ENCODE data around the gene PELI2.

PELI2 gene

DNA sequence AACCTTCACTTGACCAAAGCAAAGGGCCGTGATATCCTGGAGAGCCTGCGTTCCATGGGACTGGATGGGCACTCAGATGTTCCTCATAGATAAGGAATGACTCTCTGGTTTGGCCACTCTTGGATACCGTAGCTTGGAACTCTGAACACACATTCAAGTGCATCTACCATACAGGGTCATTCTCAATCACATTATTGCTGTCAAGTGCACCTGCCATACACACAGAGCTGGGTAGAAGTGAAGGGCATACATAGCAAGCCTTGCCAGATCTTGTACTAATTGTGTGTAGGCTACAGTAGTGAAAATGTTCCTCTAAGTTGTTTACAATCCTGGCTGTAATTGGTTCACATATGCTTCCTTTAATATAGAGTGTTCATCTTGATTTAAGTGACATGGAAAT lies 58.3 kb downstream of the PELI2 start:
- DNase-seq = no peak

DNA sequence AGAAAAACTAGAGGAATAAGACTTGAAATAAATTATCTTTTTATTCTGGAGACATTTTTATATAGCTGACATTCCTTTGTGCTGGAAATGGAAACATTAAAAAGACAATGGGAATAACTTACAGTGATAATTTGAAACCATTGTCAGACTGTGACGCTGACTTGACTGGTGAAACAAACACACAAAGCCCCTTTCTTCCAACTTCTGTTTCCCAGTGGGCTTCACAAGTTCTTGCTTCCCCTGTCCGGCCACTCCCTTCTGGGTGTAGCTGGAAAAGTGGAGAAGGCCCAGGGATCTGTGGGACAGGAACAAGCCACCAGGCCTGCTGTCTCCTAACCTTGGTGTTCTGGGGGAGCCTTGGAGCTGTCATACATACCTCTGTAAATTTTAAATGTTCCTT lies 58.8 kb downstream of the PELI2 start:
- no peak for DNase-seq

DNA sequence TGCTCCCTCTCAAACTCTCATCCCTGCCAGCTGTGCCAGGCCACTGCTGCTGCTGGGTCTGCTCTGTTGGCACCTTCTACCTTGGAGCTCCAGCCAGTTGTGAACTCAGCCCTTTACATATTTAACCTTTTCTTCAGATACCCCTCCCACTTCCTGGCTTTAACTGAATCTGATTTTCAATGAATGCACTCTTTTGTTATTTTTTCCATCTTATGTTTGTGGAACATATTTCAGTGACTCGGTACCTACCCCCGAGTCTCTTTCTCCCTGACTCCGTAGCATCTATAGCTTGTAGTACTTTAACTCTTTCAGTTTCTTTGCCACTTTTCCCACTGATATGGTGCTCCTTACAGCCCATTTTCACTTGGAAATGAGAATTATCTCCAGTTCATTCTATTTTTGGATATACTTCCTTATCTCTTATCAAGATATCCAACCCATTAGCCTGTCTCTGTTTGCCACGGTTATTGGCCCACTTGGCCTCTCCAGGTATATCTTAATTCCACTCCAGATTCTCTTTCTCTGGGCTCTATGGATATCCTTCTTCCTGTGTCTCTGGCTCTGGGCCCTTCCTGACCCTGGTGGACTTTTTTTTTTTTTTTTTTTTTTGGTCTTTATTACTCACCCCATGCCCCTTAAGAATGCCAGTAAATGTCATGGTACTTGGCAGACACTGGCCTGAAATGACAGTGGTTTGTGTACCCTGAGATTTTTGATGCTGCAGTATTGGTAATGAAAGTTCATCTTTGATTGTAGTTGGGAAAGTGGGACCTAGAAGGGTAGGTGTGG lies 62.7 kb downstream of the PELI2 start:
- no peak for DNase-seq

GRCh38 chr14:56181681-56182085 lies 63.5 kb downstream of the PELI2 start:
- no peak for DNase-seq

DNA sequence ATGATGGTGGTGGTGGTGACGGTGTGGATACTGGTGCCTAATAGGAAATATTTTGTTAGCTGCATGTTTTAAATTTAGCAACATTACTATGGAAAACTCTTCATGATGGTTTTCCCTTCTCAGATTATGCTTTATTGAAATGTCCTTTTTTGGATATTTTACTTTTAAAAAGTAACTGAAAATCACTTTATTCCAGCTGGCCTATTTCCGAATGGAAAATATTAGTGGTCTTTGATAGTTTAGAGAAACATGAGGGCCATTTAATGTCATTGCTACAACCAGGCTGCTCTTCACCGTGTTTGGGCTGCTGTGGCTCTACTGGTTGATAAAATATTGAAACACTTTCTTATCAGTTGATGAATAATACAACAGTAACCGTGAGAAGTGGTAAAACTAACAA lies 64.2 kb downstream of the PELI2 start:
- no peak for DNase-seq

- DNase-seq = no peak
These were observed 65.5 kb downstream of the PELI2 start for GRCh38 chr14:56183631-56184157.

GRCh38 chr14:56185992-56186391 lies 67.8 kb downstream of the PELI2 start:
- no peak for DNase-seq

- no peak for DNase-seq
These were observed 69.5 kb downstream of the PELI2 start for GRCh38 chr14:56187736-56188135.

GRCh38 chr14:56189307-56189706 lies 71.1 kb downstream of the PELI2 start:
- DNase-seq = no peak

- no peak for DNase-seq
These were observed 75.1 kb downstream of the PELI2 start for GRCh38 chr14:56193347-56193746.

- no peak for DNase-seq
These were observed 75.8 kb downstream of the PELI2 start for GRCh38 chr14:56194042-56194441.

GRCh38 chr14:56195223-56195622 lies 77.0 kb downstream of the PELI2 start:
- DNase-seq = no peak

- DNase-seq = no peak
These were observed 77.5 kb downstream of the PELI2 start for GRCh38 chr14:56195704-56196103.

GRCh38 chr14:56196274-56196673 lies 78.1 kb downstream of the PELI2 start:
- no peak for DNase-seq

GRCh38 chr14:56197150-56197549 lies 78.9 kb downstream of the PELI2 start:
- no peak for DNase-seq

DNA sequence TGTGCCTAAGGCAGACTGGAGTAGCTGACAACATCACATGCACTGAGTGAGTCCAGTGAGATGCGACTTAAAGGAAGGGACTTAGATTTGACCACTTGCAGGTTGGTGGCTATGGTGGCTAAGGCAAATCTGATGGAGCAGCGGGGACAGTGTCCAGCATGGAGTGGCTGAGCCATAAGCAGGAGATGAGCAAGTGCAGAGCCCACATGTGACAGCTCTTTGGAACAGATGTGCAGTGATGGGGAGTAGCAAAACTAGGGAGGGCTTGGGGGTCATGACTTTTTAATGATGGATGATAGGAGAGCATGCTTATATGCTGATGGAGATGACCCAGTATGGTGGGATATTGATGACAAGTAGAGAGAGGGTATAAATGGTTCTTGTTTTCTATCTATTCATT lies 80.2 kb downstream of the PELI2 start:
- DNase-seq = no peak

- DNase-seq = no peak
These were observed 81.1 kb downstream of the PELI2 start for GRCh38 chr14:56199095-56199981.

- DNase-seq = no peak
These were observed 81.9 kb downstream of the PELI2 start for GRCh38 chr14:56199982-56200577.

GRCh38 chr14:56202256-56202655 lies 84.0 kb downstream of the PELI2 start:
- DNase-seq = no peak

GRCh38 chr14:56205881-56206280 lies 87.7 kb downstream of the PELI2 start:
- DNase-seq = no peak

DNA sequence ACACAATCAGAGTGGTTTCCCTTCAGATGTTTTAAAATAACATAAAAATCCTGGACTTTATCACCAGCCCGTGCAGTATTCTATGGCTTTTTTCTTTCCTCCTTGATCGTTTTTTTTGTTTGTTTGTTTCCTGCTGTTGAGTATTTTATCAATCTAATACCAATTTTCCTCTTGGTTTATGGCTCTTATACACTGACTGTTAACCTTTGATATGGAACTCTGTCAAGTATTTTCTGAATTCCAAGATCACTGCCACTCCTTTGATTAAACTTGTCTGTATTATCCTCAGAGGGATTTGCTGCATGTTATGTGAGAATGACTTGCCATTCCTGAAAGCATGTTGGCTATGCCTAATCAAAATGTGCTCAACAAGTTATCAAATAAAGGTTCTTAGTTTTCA lies 88.4 kb downstream of the PELI2 start:
- no peak for DNase-seq

DNA sequence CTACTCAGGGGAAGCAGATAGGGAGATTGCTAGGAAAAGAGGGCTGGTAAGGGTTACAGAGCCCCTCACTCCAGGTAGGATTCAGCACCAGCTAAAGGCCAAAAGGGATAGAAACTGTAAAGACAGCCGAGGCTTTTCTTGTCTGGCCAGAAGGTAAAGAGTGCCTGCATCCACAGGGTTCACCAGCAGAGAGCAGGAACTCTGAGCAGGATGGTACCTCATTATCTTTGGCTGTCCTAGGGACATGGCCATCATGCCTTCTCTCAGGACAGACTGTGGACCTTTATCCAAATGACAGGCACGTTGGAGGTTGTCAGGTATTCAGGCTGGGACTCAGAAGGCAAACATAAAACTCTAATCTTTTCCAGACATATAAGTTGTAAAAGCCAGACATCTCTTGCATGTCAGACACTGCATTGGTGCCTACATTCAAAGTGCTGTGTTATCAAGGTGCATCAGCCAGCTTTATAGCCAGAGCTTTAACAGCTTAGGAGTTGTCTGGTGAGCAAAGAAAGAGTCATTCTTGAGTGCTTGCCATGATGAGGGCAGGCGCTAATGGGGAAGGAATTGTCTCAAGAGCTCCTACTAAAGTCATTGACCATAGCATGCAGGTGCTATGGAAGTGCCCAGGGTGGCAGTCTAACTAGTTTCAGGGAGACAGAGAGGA lies 89.5 kb downstream of the PELI2 start:
- DNase-seq = no peak

DNA sequence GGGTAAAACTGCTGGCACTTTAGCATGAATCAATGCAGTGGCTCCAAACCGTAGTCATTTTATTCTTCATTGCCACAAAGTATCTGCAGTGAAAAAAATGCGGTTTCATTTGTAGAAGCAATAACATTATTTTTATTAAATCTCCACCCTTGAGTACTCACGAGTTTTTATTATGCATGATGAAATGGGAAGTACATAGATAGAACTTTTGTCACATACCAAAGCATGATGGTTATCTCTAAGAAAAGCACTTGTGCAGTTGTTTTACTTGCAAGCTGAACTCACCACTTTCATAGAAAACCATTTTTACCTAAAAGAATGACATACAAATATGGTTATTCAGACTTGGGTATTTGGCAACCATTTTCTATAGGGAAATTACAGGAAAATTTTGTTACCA lies 90.3 kb downstream of the PELI2 start:
- DNase-seq = no peak
